Peyer's patch (tissue), 4 donors: Measurements from ENCODE around the gene GAP43. TPM values are rescaled to one million over a fixed set of nuclear protein-coding genes. Genes with fewer than 3 reads are reported as not detected.
A peak's percentile ranks its signal among the peaks of the same experiment; 100 is the strongest.

Experiments
- DNase-seq, 3 donors: peaks; one replicate each; pipeline ENCODE4 v3.0.0-alpha.2; 2017 to 2019
- H3K27ac ChIP-seq, 4 donors: fragments of 200-600 bp; sonication (generic); one replicate each; pipeline ENCODE4 v1.5.1; 2016 to 2019
- H3K27me3 ChIP-seq, 2 donors: fragments of 200-600 bp; sonication (generic); one replicate each; pipeline ENCODE4 v1.5.1; 2019
- H3K36me3 ChIP-seq, 3 donors: fragments of 200-600 bp; sonication (generic); one replicate each; pipeline ENCODE4 v1.5.1; 2016 to 2019
- H3K4me1 ChIP-seq, 4 donors: fragments of 200-600 bp; sonication (generic); one replicate each; pipeline ENCODE4 v1.5.1; 2016 to 2019
- H3K4me3 ChIP-seq, 4 donors: fragments of 200-600 bp; sonication (generic); 1 replicate in 3 of 4; 2 replicates in 1 of 4; pipeline ENCODE4 v1.5.1; 2016 to 2019; ENCODE audit warnings: mild to moderate bottlenecking in 1 of 4
- H3K9me3 ChIP-seq, 4 donors: fragments of 200-600 bp; sonication (generic); one replicate each; pipeline ENCODE4 v1.5.1; 2016 to 2019; ENCODE audit warnings: mild to moderate bottlenecking in 1 of 4
- CTCF ChIP-seq, 6 experiments: fragments of 450-650 bp in 4 of 6; fragments of 200-600 bp in 2 of 6; sonication (generic) in 1 of 6; IDR thresholded peaks; one replicate each; pipeline ENCODE4 v1.5.1; 2017 to 2019; ENCODE audit warnings: antibody characterized with exemption in 6 of 6, mild to moderate bottlenecking in 3 of 6, moderate library complexity in 1 of 6
- POLR2A ChIP-seq, 2 donors: fragments of 450-650 bp; IDR thresholded peaks; one replicate each; pipeline ENCODE4 v1.5.1; 2017; ENCODE audit warnings: antibody characterized with exemption in 2 of 2, mild to moderate bottlenecking in 2 of 2, moderate library complexity in 2 of 2
- total RNA-seq, 4 donors: library from RNA; depleted of rRNA; stranded (reverse); fragments of >200 nt; gene quantifications; one replicate each; pipeline ENCODE4 v1.1.0, GENCODE V29; 2016

The GAP43 gene, protein sequence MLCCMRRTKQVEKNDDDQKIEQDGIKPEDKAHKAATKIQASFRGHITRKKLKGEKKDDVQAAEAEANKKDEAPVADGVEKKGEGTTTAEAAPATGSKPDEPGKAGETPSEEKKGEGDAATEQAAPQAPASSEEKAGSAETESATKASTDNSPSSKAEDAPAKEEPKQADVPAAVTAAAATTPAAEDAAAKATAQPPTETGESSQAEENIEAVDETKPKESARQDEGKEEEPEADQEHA
- 1 to 10 TPM in 2 of 4 donors, not detected in 2; 1.5 to 1.9 TPM for total RNA-seq

- Histone ChIP-seq H3K4me1 (peaks cover 0 to 6% (median 0%) of the 10 kb centered on the region in 4 donors), H3K9me3 (no peaks in the 10 kb centered on the region), H3K36me3 (no peaks in the 10 kb centered on the region), H3K4me3 (peak within 1 kb of the TSS in 1 of 4 donors; percentile 22), H3K27ac (no peak within 1 kb of the TSS), H3K27me3 (no peaks in the 10 kb centered on the region)
- no peak for TF ChIP-seq CTCF (IDR thresholded peaks at IDR 0.05)
- TF ChIP-seq POLR2A (IDR thresholded peaks at IDR 0.05), result no peak
- DNase-seq, result no peak
These were observed at the start of gene GAP43 for GRCh38 chr3:115623044-115623868. Gene GAP43, plus strand, starts transcription at chr3:115623510. Its CDS starts 180 bp downstream, at chr3:115623690.

DNA sequence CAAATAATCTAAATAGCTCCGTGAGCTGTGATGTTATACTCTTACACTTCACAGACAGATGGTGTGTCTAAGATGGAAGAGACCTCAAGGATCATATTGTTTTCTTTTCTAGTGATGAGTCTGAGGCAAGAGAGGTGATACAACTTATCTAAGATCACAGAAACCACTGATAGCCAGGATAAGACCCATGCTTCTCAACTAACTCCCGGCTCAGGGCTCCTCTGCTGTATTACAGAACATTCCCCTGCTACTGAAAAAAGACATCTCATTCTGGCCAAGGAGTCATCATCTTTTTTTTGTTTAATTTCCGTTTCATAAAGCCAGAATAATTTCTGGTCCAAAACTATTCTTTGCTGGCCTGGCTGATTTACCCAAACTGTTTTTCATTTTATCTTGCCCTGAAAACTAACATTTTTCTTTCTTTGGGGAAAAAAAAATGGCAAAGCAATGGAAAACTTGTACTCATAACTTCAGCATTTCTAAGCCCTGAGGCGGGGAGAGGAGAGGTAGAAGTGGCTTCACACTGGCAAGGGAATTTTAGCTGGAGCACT is 46.9 kb upstream of the GAP43 start:
- no peak overlapping the region for H3K4me3 ChIP-seq

GRCh38 chr3:115577000-115577399 is 46.3 kb upstream of the GAP43 start:
- H3K4me1 ChIP-seq, result no peaks in the 10 kb centered on the region
- TF ChIP-seq POLR2A (IDR thresholded peaks at IDR 0.05), result no peak
- no peak for TF ChIP-seq CTCF (IDR thresholded peaks at IDR 0.05)
- H3K36me3 ChIP-seq, result no peaks in the 10 kb centered on the region
- no peak overlapping the region for H3K4me3 ChIP-seq
- no peak overlapping the region for H3K27ac ChIP-seq
- no peak for DNase-seq
- H3K27me3 ChIP-seq, result no peaks in the 10 kb centered on the region
- no peaks in the 10 kb centered on the region for H3K9me3 ChIP-seq

More for the DNA sequence above, 46.9 kb upstream of the GAP43 start:
- Histone ChIP-seq H3K9me3 (no peaks in the 10 kb centered on the region), H3K27me3 (no peaks in the 10 kb centered on the region), H3K36me3 (no peaks in the 10 kb centered on the region), H3K27ac (no peak overlapping the region), H3K4me1 (no peaks in the 10 kb centered on the region)
- DNase-seq, result no peak
- TF ChIP-seq CTCF (IDR thresholded peaks at IDR 0.05) (no peak), POLR2A (IDR thresholded peaks at IDR 0.05) (no peak)

- Histone ChIP-seq H3K9me3 (no peaks in the 10 kb centered on the region), H3K36me3 (no peaks in the 10 kb centered on the region), H3K27ac (no peak overlapping the region), H3K27me3 (no peaks in the 10 kb centered on the region), H3K4me1 (no peaks in the 10 kb centered on the region), H3K4me3 (no peak overlapping the region)
- TF ChIP-seq POLR2A (IDR thresholded peaks at IDR 0.05) (no peak), CTCF (IDR thresholded peaks at IDR 0.05) (no peak)
- no peak for DNase-seq
These were observed 45.0 kb upstream of the GAP43 start for GRCh38 chr3:115578331-115578730.

DNA sequence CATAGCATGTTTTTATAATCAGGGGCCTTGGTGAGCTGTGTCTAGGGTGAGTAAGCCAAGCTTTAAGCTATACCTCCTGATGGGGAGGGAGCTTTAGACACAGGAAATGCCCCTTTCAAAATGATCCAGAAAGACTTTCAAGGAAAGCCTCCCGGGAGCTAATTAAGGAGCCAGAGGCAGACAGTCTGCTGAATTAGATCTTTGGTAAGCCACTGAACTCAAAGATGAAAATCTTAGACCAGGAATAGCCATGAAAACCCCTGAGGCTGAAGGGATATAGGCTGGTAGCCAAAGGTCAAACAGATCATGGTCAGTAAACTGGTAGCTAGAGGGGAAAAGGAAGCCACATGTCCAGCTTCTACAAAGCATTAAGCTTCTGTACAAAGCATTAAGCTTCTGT is 42.7 kb upstream of the GAP43 start:
- no peak for DNase-seq
- TF ChIP-seq CTCF (IDR thresholded peaks at IDR 0.05) (no peak), POLR2A (IDR thresholded peaks at IDR 0.05) (no peak)

More for the DNA sequence above, 42.7 kb upstream of the GAP43 start:
- H3K36me3 ChIP-seq, result no peaks in the 10 kb centered on the region
- no peaks in the 10 kb centered on the region for H3K4me1 ChIP-seq
- H3K4me3 ChIP-seq, result no peak overlapping the region
- no peak overlapping the region for H3K27ac ChIP-seq
- H3K27me3 ChIP-seq, result no peaks in the 10 kb centered on the region
- H3K9me3 ChIP-seq, result no peaks in the 10 kb centered on the region
